HCT116 (cell line): ENCODE results near the gene ZNF451.
A peak's percentile ranks its signal among the peaks of the same experiment; 100 is the strongest.

Experiments
- CEBPB ChIP-seq: IDR thresholded peaks from 2 replicates; pipeline ENCODE4 v1.6.1; 2012; ENCODE audit warnings: low read depth
- SRF ChIP-seq: IDR thresholded peaks from 2 replicates; pipeline ENCODE4 v1.6.1; 2012; ENCODE audit warnings: low read depth
- YY1 ChIP-seq: IDR thresholded peaks from 2 replicates; pipeline ENCODE4 v1.6.1; 2011; ENCODE audit warnings: low read length, low read depth, moderate library complexity, mild to moderate bottlenecking; ENCODE audit not compliant: insufficient replicate concordance; ENCODE audit errors: extremely low read depth
- TF ChIP-seq, protein P1 (sequence below), 3 experiments: fragments of 200-600 bp in 1 of 3; sonication (generic) in 1 of 3; IDR thresholded peaks in 2 of 3; conservative IDR thresholded peaks in 1 of 3; 2 replicates each; pipeline ENCODE4 v1.5.1; 2012 to 2017; ENCODE audit warnings: low read depth in 2 of 3, low read length in 2 of 3, antibody characterized with exemption in 1 of 3, borderline replicate concordance in 1 of 3, control low read depth in 1 of 3, mild to moderate bottlenecking in 1 of 3, mixed read lengths in 1 of 3, mixed run types in 1 of 3, moderate library complexity in 1 of 3; ENCODE audit not compliant: insufficient read depth in 1 of 3

DNA sequence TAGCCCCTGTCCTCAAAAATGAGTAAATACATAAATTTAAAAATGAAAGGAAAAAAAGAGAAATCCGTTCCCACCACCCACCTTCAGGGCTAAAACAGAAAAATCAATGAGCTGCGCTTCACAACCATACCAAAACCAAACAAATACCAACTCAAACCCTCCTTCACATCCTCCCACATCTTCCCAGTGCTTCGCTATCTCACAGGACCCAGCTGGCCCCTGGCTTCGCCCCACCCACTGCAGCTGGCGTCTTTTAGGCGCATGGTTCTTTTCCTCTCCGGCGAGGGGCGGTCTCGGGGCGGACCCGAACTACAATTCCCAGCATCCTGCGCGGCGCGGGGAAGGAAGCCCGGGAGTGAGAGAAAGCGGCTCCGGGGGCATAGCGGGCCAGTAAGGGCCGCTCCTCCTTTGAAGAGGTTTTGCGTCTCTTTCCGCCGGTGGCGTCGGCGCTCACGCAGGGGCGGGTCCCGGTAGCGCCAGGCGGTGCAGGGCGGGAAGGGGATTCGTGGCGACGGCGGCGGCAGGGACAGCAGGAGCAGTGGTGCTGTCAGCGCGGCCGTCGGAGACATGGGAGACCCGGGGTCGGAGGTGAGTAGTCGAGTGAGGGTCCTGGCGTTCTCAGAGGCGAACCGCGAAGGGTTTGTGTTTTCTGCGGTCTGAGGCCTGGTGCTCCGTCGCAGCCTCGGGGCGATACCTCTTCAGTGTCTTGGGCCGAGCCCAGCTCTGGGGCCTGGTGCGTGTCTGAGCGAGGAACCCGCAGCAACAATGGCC lies at the start of gene ZNF451:
- TF ChIP-seq, protein P1, sequence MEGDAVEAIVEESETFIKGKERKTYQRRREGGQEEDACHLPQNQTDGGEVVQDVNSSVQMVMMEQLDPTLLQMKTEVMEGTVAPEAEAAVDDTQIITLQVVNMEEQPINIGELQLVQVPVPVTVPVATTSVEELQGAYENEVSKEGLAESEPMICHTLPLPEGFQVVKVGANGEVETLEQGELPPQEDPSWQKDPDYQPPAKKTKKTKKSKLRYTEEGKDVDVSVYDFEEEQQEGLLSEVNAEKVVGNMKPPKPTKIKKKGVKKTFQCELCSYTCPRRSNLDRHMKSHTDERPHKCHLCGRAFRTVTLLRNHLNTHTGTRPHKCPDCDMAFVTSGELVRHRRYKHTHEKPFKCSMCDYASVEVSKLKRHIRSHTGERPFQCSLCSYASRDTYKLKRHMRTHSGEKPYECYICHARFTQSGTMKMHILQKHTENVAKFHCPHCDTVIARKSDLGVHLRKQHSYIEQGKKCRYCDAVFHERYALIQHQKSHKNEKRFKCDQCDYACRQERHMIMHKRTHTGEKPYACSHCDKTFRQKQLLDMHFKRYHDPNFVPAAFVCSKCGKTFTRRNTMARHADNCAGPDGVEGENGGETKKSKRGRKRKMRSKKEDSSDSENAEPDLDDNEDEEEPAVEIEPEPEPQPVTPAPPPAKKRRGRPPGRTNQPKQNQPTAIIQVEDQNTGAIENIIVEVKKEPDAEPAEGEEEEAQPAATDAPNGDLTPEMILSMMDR (IDR thresholded peaks at IDR 0.05 in 2 of 3, conservative IDR thresholded peaks at IDR 0.05 in 1 of 3; ENCODE audit: borderline replicate concordance in 1 of 3, insufficient read depth in 1 of 3, low read depth in 2 of 3, low read length in 2 of 3) = no peak
- no peak for TF ChIP-seq SRF
- TF ChIP-seq YY1 = peak; percentile 78
- TF ChIP-seq CEBPB = no peak
